ENCODE measurements around the gene PPARA. TPM values are rescaled to one million over a fixed set of nuclear protein-coding genes. Genes with fewer than 3 reads are reported as not detected.

Gene PPARA
- total RNA-seq, 2 donors from 2014 or later = 48.4 to 67.1 TPM

- Histone ChIP-seq H3K27me3 (no peaks in the 10 kb centered on the region), H3K9me3 (no peaks in the 10 kb centered on the region), H3K27ac (peak overlapping the region; percentile 76 to 78), H3K4me3 (no peak overlapping the region), H3K4me1 (peaks cover 0 to 31% of the 10 kb centered on the region in 2 donors), H3K36me3 (peaks cover 13% of the 10 kb centered on the region)
- no peak for DNase-seq (ENCODE audit: low spot score)
- TF ChIP-seq CTCF (IDR thresholded peaks at IDR 0.05) = no peak
These were observed 89.1 kb downstream of the PPARA start for GRCh38 chr22:46239261-46240048.

- Histone ChIP-seq H3K27ac (peak overlapping the region; percentile 37 to 76), H3K9me3 (no peaks in the 10 kb centered on the region), H3K4me1 (peaks cover 0 to 37% of the 10 kb centered on the region in 2 donors), H3K4me3 (no peak overlapping the region), H3K36me3 (peaks cover 18% of the 10 kb centered on the region), H3K27me3 (no peaks in the 10 kb centered on the region)
- no peak for TF ChIP-seq CTCF (IDR thresholded peaks at IDR 0.05)
- no peak for DNase-seq (ENCODE audit: low spot score)
These were observed 89.7 kb downstream of the PPARA start for GRCh38 chr22:46240073-46240472.

- no peak for TF ChIP-seq CTCF (IDR thresholded peaks at IDR 0.05)
- Histone ChIP-seq H3K4me3 (no peak overlapping the region), H3K36me3 (peaks cover 18% of the 10 kb centered on the region), H3K27ac (peak overlapping the region; percentile 70 to 76), H3K9me3 (no peaks in the 10 kb centered on the region), H3K27me3 (no peaks in the 10 kb centered on the region), H3K4me1 (peaks cover 0 to 41% of the 10 kb centered on the region in 2 donors)
- DNase-seq (ENCODE audit: low spot score) = no peak
These were observed 90.2 kb downstream of the PPARA start for GRCh38 chr22:46240506-46240905.

- Histone ChIP-seq H3K4me3 (no peak overlapping the region), H3K9me3 (no peaks in the 10 kb centered on the region), H3K27me3 (no peaks in the 10 kb centered on the region), H3K36me3 (peaks cover 18% of the 10 kb centered on the region), H3K4me1 (peaks cover 0 to 45% of the 10 kb centered on the region in 2 donors), H3K27ac (peak overlapping the region; percentile 70 to 76)
- DNase-seq (ENCODE audit: low spot score) = no peak
- no peak for TF ChIP-seq CTCF (IDR thresholded peaks at IDR 0.05)
These were observed 90.6 kb downstream of the PPARA start for GRCh38 chr22:46240907-46241306.

GRCh38 chr22:46241396-46242007 lies 91.2 kb downstream of the PPARA start:
- H3K4me1 ChIP-seq = peaks cover 0 to 51% of the 10 kb centered on the region in 2 donors
- H3K9me3 ChIP-seq = no peaks in the 10 kb centered on the region
- H3K4me3 ChIP-seq = no peak overlapping the region
- H3K27ac ChIP-seq = peak overlapping the region; percentile 70 to 76
- peaks cover 18% of the 10 kb centered on the region for H3K36me3 ChIP-seq
- TF ChIP-seq CTCF (IDR thresholded peaks at IDR 0.05) = no peak
- no peaks in the 10 kb centered on the region for H3K27me3 ChIP-seq
- no peak for DNase-seq (ENCODE audit: low spot score)
